K562 (cell line): Measurements from ENCODE around the gene TRAP1. TPM values are rescaled to one million over a fixed set of nuclear protein-coding genes. Genes with fewer than 3 reads are reported as not detected.

Experiments used
- ATAC-seq: fragments of 200-7000 bp; cut with Tn5 transposase; 3 replicates; pipeline ENCODE4 v1.9.1; 2020; ENCODE audit warnings: moderate library complexity
- BruUV-seq: library from RNA; stranded (reverse); fragments of 400-500 nt; replicated peaks from 2 replicates; lab custom pipeline; 2021; lab: Mats Ljungman, UMichigan
- CTCF ChIA-PET: fragments of 300-600 bp; formaldehyde crosslinking; extraction: SDS; loops from one replicate; lab custom pipeline; 2021; ENCODE audit warnings: low intra/inter-chr PET ratio; lab: Yijun Ruan, JAX
- POLR2A ChIA-PET: fragments of 300-600, 350-650 bp; sonication (Branson Sonifier 250); formaldehyde crosslinking; extraction: SDS; loops from one replicate; lab custom pipeline; 2021; ENCODE audit warnings: antibody characterized with exemption, inconsistent platforms; lab: Yijun Ruan, JAX
- DNase-seq, 4 experiments: peaks; one replicate each; pipeline versions ENCODE4 v3.0.0 to v3.0.0-alpha.2; 2011 to 2018; ENCODE audit warnings: low spot score in 3 of 4, mixed read lengths in 3 of 4; ENCODE audit errors: extremely low read depth in 1 of 4
- FAIRE-seq: peaks from 2 replicates; lab custom pipeline; 2011; peaks lifted over from hg19 to GRCh38; lab: Jason Lieb, UNC
- H2AFZ ChIP-seq: 2 replicates; pipeline ENCODE4 v1.6.0; 2011; ENCODE audit warnings: low read depth, low read length, control low read depth, inconsistent platforms
- H3K27ac ChIP-seq: fragments of 200-600 bp; 3 replicates; pipeline ENCODE4 v1.8.0; 2011; ENCODE audit warnings: low read depth, mild to moderate bottlenecking, control low read depth, inconsistent platforms, low read length, moderate library complexity, mixed read lengths; ENCODE audit errors: extremely low read depth
- H3K27me3 ChIP-seq, 2 experiments: fragments of 300-600 bp in 1 of 2; 2 replicates in 1 of 2; 3 replicates in 1 of 2; pipeline versions ENCODE4 v1.6.0 to v1.8.0; 2011; ENCODE audit warnings: inconsistent platforms in 2 of 2, low read length in 2 of 2, mild to moderate bottlenecking in 1 of 2, mixed read lengths in 1 of 2, moderate library complexity in 1 of 2; ENCODE audit not compliant: control insufficient read depth in 2 of 2, insufficient read depth in 2 of 2
- H3K36me3 ChIP-seq: fragments of 300-600 bp; 3 replicates; pipeline ENCODE4 v1.8.0; 2011; ENCODE audit warnings: mild to moderate bottlenecking, low read length, inconsistent platforms; ENCODE audit not compliant: control insufficient read depth, insufficient read depth
- H3K4me1 ChIP-seq, 2 experiments: fragments of 200-600 bp in 1 of 2; replicated peaks in 1 of 2; 2 replicates in 1 of 2; 3 replicates in 1 of 2; pipeline versions ENCODE4 v1.5.1 to v1.8.0; 2011; ENCODE audit warnings: inconsistent platforms in 2 of 2, low read length in 2 of 2, mild to moderate bottlenecking in 1 of 2, mixed read lengths in 1 of 2, moderate library complexity in 1 of 2; ENCODE audit not compliant: control insufficient read depth in 2 of 2, insufficient read depth in 2 of 2
- H3K4me2 ChIP-seq: 2 replicates; pipeline ENCODE4 v1.6.1; 2011; ENCODE audit warnings: low read length, control low read depth, inconsistent platforms, mixed read lengths; ENCODE audit not compliant: insufficient read depth
- H3K4me3 ChIP-seq: fragments of 200-600 bp; sonication (generic), shearing (Covaris generic); 2 replicates; pipeline ENCODE4 v1.5.1; 2016; ENCODE audit warnings: control low read depth, inconsistent platforms
- H3K79me2 ChIP-seq: fragments of 200-600 bp; 3 replicates; pipeline ENCODE4 v1.8.0; 2011; ENCODE audit warnings: low read length, inconsistent platforms; ENCODE audit not compliant: control insufficient read depth, insufficient read depth
- H3K9ac ChIP-seq, 2 experiments: 2 replicates each; pipeline versions ENCODE4 v1.6.0 to v1.6.1; 2011; ENCODE audit warnings: low read depth in 2 of 2, low read length in 2 of 2, control low read depth in 1 of 2, inconsistent platforms in 1 of 2, mild to moderate bottlenecking in 1 of 2, mixed read lengths in 1 of 2; ENCODE audit not compliant: insufficient read depth in 1 of 2
- H3K9me1 ChIP-seq: one replicate; pipeline ENCODE4 v1.6.0; 2011; ENCODE audit warnings: inconsistent platforms, mild to moderate bottlenecking, low read length, moderate library complexity; ENCODE audit not compliant: control insufficient read depth, insufficient read depth
- H3K9me3 ChIP-seq: replicated peaks from 2 replicates; pipeline ENCODE4 v1.5.1; 2011; ENCODE audit warnings: low read depth, low read length, inconsistent platforms; ENCODE audit not compliant: control insufficient read depth, insufficient read depth
- H4K20me1 ChIP-seq: replicated peaks from 2 replicates; pipeline ENCODE4 v1.6.1; 2011; ENCODE audit warnings: low read length, inconsistent platforms, mixed read lengths; ENCODE audit not compliant: control insufficient read depth, insufficient read depth
- DDX20 ChIP-seq: fragments of 450-650 bp; IDR thresholded peaks from 2 replicates; pipeline ENCODE4 v1.6.1; 2016; ENCODE audit warnings: missing genetic modification characterization, low read depth, mild to moderate bottlenecking, missing compliant biosample characterization, moderate library complexity
- E2F3 ChIP-seq: fragments of 250-450 bp; sonication (Bioruptor Pico); IDR thresholded peaks from 2 replicates; pipeline ENCODE4 v1.4.0; 2020; ENCODE audit warnings: mild to moderate bottlenecking
- EP300 ChIP-seq: IDR thresholded peaks from 2 replicates; pipeline ENCODE4 v1.6.1; 2012; ENCODE audit warnings: low read length, improper control_type of control experiment
- HCFC1 ChIP-seq: IDR thresholded peaks from 2 replicates; pipeline ENCODE4 v1.6.1; 2012; ENCODE audit warnings: low read depth, low read length, improper control_type of control experiment
- KDM4B ChIP-seq, 2 experiments: fragments of 450-650 bp in 1 of 2; sonication (generic) in 1 of 2; IDR thresholded peaks; 2 replicates each; pipeline ENCODE4 v1.6.1; 2016 to 2017; ENCODE audit warnings: borderline replicate concordance in 2 of 2, antibody characterized with exemption in 1 of 2, low read depth in 1 of 2, mild to moderate bottlenecking in 1 of 2
- MAFK ChIP-seq: IDR thresholded peaks from 2 replicates; pipeline ENCODE4 v1.6.1; 2011; ENCODE audit warnings: low read length, improper control_type of control experiment
- MEF2D ChIP-seq: conservative IDR thresholded peaks from 2 replicates; pipeline ENCODE4 v1.6.1; 2016; ENCODE audit warnings: low read depth, missing genetic modification characterization, missing compliant biosample characterization
- NEUROD1 ChIP-seq: fragments of 150-350 bp; IDR thresholded peaks from 2 replicates; pipeline ENCODE4 v1.6.1; 2014; ENCODE audit warnings: borderline replicate concordance, low read length, low read depth; ENCODE audit not compliant: partially characterized antibody
- RFX1 ChIP-seq: fragments of 450-650 bp; IDR thresholded peaks from 2 replicates; pipeline ENCODE4 v1.6.1; 2016; ENCODE audit warnings: mild to moderate bottlenecking, moderate library complexity
- TBL1XR1 ChIP-seq, 2 experiments: IDR thresholded peaks; 2 replicates each; pipeline ENCODE4 v1.6.1; 2012; ENCODE audit warnings: improper control_type of control experiment in 2 of 2, low read length in 2 of 2, mild to moderate bottlenecking in 1 of 2
- TBP ChIP-seq: optimal IDR thresholded peaks from 2 replicates; pipeline ENCODE3; 2011; ENCODE audit warnings: low read depth, low read length, improper control_type of control experiment
- ZNF347 ChIP-seq: fragments of 450-650 bp; formaldehyde crosslinking; IDR thresholded peaks from 2 replicates; pipeline ENCODE4 v1.4.0; 2020; ENCODE audit warnings: low read depth, mild to moderate bottlenecking, moderate library complexity
- ZNF354B ChIP-seq: fragments of 250-450 bp; sonication (Bioruptor Pico); IDR thresholded peaks from 2 replicates; pipeline ENCODE4 v1.4.0; 2020
- WGBS: fragments of 100-300 bp; shearing (Covaris generic); methylation state at CpG from one replicate; pipeline ENCODE4 v1.1.6; 2016; ENCODE audit warnings: low coverage, mixed read lengths; ENCODE audit not compliant: insufficient coverage; ENCODE audit errors: missing lambda C conversion rate; 5-methylcytosine and 5-hydroxymethylcytosine counted together
- in situ Hi-C: fragments of 300-500 bp; cut with MboI; formaldehyde crosslinking; loops from 4 replicates; pipeline ENCODE4 v1.15.0; 2018; ENCODE audit warnings: inconsistent platforms, mixed read lengths
- intact Hi-C: fragments of 100-400 bp; cut with micrococcal nuclease; formaldehyde crosslinking; loops from 2 replicates; pipeline ENCODE4 v1.14.2; 2022
- polyA plus RNA-seq, 8 experiments: library from polyadenylated mRNA; depleted of rRNA in 4 of 8; stranded (reverse) in 5 of 8; unstranded in 3 of 8; fragments of >200 nt; fragmentation: Nextera tagmentation in 2 of 8; fragmentation: Illumina TruSeq in 1 of 8; extraction: Ambion mirVana in 2 of 8; extraction: Trizol in 1 of 8; gene quantifications; 2 replicates each; pipeline versions ENCODE4 v1.2.1 to v1.2.3, GENCODE V29; 2011 to 2014; ENCODE audit warnings: inconsistent platforms in 1 of 8, missing spikeins in 1 of 8
- total RNA-seq, 7 experiments: library from RNA; depleted of rRNA in 6 of 7; stranded (reverse); fragments of >200 nt in 6 of 7; fragmentation: Illumina TruSeq in 2 of 7; extraction: Trizol in 2 of 7; gene quantifications; 2 replicates each; pipeline versions ENCODE4 v1.2.1 to v1.2.3, GENCODE V29; 2011 to 2021; ENCODE audit warnings: low replicate concordance in 1 of 7
- TF ChIP-seq, protein P1 (sequence below): IDR thresholded peaks from 2 replicates; pipeline ENCODE4 v1.6.1; 2016; ENCODE audit warnings: missing genetic modification characterization, missing compliant biosample characterization
- TF ChIP-seq, protein P2 (sequence below): sonication (generic); formaldehyde crosslinking; IDR thresholded peaks from 2 replicates; pipeline ENCODE4 v1.8.1; 2022; ENCODE audit warnings: missing genetic modification reagents
- TF ChIP-seq, protein P3 (sequence below): fragments of 250-450 bp; sonication (Bioruptor Pico); IDR thresholded peaks from 2 replicates; pipeline ENCODE4 v1.6.1; 2021; ENCODE audit warnings: mild to moderate bottlenecking

The TRAP1 gene
- total and polyA plus RNA-seq, 9 of the 15 experiments (the other 6 are each of a cell fraction or from before 2014, with no cell fraction given), result 19.1 to 436 (median 301) TPM

DNA sequence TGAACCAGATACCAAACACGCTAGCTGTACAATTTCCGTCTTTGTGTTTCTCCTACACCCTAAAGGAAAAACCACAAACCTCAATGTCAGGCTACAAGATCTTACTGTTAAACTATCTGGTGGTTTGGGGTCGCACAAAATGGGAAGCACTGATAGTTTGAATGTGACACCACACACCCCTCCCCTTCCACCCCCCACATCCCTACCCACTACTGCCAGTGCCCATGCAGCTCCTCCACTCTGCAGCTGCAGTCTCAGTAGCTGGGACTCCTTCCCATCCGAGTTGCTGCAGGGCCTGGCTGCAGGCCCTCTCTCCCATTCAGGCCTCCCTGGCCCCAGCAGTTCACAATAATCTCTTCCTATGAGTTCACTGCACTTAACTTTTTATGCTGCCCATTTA lies 18.4 kb downstream of the TRAP1 start:
- H3K9me3 ChIP-seq, result no peaks in the 10 kb centered on the region
- H3K27ac ChIP-seq, result no peak overlapping the region
- no peak overlapping the region for H3K4me2 ChIP-seq
- peaks cover 87% of the 10 kb centered on the region for H3K79me2 ChIP-seq
- no peaks in the 10 kb centered on the region for H3K27me3 ChIP-seq
- DNase-seq (no peak), ATAC-seq (no peak), FAIRE-seq (no peak)
- H2AFZ ChIP-seq, result no peak overlapping the region
- ChIA-PET POLR2A (interaction anchor here (1.0 to 1.2 kb wide), 2 partner anchors 13 to 18 kb away, joined by 4 to 7 read pairs; partner anchors contain the start of gene TRAP1), CTCF (no interaction called here)
- H3K9ac ChIP-seq, result peak overlapping the region in 1 of 2 experiments; percentile 78; a peak in 2 of 4 replicates
- peaks cover 67% of the 10 kb centered on the region; the same call in 2 of the 3 replicates for H3K36me3 ChIP-seq
- in situ Hi-C loops (no loop called here), intact Hi-C loops (no loop called here)
- H3K4me3 ChIP-seq, result no peak overlapping the region
- TF ChIP-seq HCFC1 (no peak), RFX1 (no peak), E2F3 (CRISPR knock-in tag) (no peak), ZNF354B (CRISPR knock-in tag) (no peak), NEUROD1 (no peak), MEF2D (no peak), KDM4B (IDR thresholded peaks at IDR 0.05; ENCODE audit: borderline replicate concordance in 2 of 2, low read depth in 1 of 2) (no peak), TBP (no peak), ZNF347 (CRISPR knock-in tag) (no peak), EP300 (no peak), MAFK (no peak), DDX20 (no peak), TBL1XR1 (IDR thresholded peaks at IDR 0.05; ENCODE audit: low read length in 2 of 2) (no peak)
- TF ChIP-seq, protein P1, sequence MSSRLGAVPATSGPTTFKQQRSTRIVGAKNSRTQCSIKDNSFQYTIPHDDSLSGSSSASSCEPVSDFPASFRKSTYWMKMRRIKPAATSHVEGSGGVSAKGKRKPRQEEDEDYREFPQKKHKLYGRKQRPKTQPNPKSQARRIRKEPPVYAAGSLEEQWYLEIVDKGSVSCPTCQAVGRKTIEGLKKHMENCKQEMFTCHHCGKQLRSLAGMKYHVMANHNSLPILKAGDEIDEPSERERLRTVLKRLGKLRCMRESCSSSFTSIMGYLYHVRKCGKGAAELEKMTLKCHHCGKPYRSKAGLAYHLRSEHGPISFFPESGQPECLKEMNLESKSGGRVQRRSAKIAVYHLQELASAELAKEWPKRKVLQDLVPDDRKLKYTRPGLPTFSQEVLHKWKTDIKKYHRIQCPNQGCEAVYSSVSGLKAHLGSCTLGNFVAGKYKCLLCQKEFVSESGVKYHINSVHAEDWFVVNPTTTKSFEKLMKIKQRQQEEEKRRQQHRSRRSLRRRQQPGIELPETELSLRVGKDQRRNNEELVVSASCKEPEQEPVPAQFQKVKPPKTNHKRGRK (tag), result no peak
- TF ChIP-seq, protein P2, sequence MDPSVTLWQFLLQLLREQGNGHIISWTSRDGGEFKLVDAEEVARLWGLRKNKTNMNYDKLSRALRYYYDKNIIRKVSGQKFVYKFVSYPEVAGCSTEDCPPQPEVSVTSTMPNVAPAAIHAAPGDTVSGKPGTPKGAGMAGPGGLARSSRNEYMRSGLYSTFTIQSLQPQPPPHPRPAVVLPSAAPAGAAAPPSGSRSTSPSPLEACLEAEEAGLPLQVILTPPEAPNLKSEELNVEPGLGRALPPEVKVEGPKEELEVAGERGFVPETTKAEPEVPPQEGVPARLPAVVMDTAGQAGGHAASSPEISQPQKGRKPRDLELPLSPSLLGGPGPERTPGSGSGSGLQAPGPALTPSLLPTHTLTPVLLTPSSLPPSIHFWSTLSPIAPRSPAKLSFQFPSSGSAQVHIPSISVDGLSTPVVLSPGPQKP (CRISPR knock-in tag), result no peak
- TF ChIP-seq, protein P3, sequence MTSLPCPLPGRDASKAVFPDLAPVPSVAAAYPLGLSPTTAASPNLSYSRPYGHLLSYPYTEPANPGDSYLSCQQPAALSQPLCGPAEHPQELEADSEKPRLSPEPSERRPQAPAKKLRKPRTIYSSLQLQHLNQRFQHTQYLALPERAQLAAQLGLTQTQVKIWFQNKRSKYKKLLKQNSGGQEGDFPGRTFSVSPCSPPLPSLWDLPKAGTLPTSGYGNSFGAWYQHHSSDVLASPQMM, result no peak
- BruUV-seq, result no TSS peak
- H4K20me1 ChIP-seq, result peaks cover 20% of the 10 kb centered on the region
- H3K9me1 ChIP-seq, result no peaks in the 10 kb centered on the region
- 62% methylated on average over 4 of the region's 4 CpGs for WGBS
- peaks cover 12 to 22% of the 10 kb centered on the region in 2 experiments; a peak in 4 of 5 replicates for H3K4me1 ChIP-seq
